Measurements from ENCODE around the gene ANP32E.
"Not testable (repeated sequence)": the region's sequence is repeated elsewhere in the genome, so short reads cannot be mapped to it uniquely, and the experiment has no call there.

DNA sequence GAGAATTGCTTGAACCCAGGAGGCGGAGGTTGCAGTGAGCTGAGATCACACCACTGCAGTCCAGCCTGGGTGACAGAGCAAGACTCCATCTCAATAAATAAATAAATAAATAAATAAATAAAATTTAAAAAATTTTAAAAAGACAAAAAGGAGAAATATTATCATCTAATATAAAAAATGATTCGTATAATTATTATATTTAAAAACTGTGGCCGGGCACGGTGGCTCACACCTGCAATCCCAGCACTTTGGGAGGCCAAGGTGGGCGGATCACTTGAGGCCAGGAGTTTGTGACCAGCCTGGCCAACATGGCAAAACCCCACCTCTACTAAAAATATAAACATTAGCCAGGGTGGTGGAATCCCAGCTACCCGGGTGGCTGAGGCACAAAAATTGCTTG is 27.5 kb downstream of the ANP32E start:
- TF ChIP-seq, protein P1, sequence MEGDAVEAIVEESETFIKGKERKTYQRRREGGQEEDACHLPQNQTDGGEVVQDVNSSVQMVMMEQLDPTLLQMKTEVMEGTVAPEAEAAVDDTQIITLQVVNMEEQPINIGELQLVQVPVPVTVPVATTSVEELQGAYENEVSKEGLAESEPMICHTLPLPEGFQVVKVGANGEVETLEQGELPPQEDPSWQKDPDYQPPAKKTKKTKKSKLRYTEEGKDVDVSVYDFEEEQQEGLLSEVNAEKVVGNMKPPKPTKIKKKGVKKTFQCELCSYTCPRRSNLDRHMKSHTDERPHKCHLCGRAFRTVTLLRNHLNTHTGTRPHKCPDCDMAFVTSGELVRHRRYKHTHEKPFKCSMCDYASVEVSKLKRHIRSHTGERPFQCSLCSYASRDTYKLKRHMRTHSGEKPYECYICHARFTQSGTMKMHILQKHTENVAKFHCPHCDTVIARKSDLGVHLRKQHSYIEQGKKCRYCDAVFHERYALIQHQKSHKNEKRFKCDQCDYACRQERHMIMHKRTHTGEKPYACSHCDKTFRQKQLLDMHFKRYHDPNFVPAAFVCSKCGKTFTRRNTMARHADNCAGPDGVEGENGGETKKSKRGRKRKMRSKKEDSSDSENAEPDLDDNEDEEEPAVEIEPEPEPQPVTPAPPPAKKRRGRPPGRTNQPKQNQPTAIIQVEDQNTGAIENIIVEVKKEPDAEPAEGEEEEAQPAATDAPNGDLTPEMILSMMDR (tag by site-specific recombination; IDR thresholded peaks at IDR 0.05), result not testable (repeated sequence)
- not testable (repeated sequence) for TF ChIP-seq ZNF140 (tag by site-specific recombination; IDR thresholded peaks at IDR 0.05); ZNF530 (tag by site-specific recombination; IDR thresholded peaks at IDR 0.05; ENCODE audit: low read depth); ZNF521 (tag by site-specific recombination; IDR thresholded peaks at IDR 0.05); ZBTB7A (tag by site-specific recombination; IDR thresholded peaks at IDR 0.05; ENCODE audit: low read depth); ZNF274 (IDR thresholded peaks at IDR 0.05; ENCODE audit: low read length); ZNF274 (tag by site-specific recombination; IDR thresholded peaks at IDR 0.05; ENCODE audit: borderline replicate concordance)

All from HEK293 (cell line).